Tibial nerve (tissue), 3 donors: Measurements from ENCODE around the gene MYO1A.

Experiments used
- CTCF ChIP-seq, 5 experiments: fragments of 200-600 bp in 3 of 5; fragments of 450-650 bp in 2 of 5; sonication (generic) in 3 of 5; IDR thresholded peaks; one replicate each; pipeline ENCODE4 v1.5.1; 2016 to 2019; ENCODE audit warnings: antibody characterized with exemption in 5 of 5, mild to moderate bottlenecking in 3 of 5, moderate library complexity in 2 of 5
- POLR2A ChIP-seq, 2 donors: fragments of 450-650 bp; IDR thresholded peaks; one replicate each; pipeline ENCODE4 v1.6.1; 2017; ENCODE audit warnings: antibody characterized with exemption in 2 of 2, mild to moderate bottlenecking in 2 of 2, moderate library complexity in 2 of 2

DNA sequence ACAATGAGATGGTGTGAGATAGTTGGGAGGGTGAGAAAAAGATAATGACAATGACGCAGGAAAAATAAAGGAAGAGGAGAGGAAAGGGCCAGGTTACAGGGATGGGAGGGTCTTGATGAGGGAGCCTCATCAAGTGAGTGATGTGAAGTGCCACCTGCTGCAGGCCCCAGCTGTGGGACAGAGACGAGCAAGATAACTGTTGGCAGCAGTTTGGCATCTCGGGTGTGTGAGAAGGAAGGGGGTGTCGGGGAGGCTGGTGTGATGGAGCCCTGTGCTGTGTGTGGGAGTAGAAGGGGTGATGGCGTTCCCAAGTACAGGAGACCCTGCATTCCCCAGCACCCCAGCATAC lies 22.1 kb downstream of the MYO1A start:
- no peak for TF ChIP-seq CTCF (IDR thresholded peaks at IDR 0.05)
- no peak for TF ChIP-seq POLR2A (IDR thresholded peaks at IDR 0.05)
